SK-N-SH (cell line): ENCODE data around the gene TRIM38. TPM values are rescaled to one million over a fixed set of nuclear protein-coding genes. Genes with fewer than 3 reads are reported as not detected.

Experiments
- CTCF ChIA-PET: fragments of 300-600, 350-600 bp; formaldehyde crosslinking; extraction: SDS; loops from one replicate; lab custom pipeline; 2021; lab: Yijun Ruan, JAX
- POLR2A ChIA-PET: fragments of 350-600 bp; sonication (Branson Sonifier 250); formaldehyde crosslinking; extraction: SDS; loops from one replicate; lab custom pipeline; 2020; ENCODE audit warnings: antibody characterized with exemption, inconsistent platforms; lab: Yijun Ruan, JAX
- DNase-seq: peaks from one replicate; pipeline ENCODE4 v3.0.0; 2012
- H2AFZ ChIP-seq: fragments of 200-600 bp; sonication (generic); 2 replicates; pipeline ENCODE4 v1.8.1; 2016; ENCODE audit warnings: antibody characterized with exemption, mild to moderate bottlenecking, low read depth
- H3F3A ChIP-seq: fragments of 200-600 bp; sonication (generic); replicated peaks from 2 replicates; pipeline ENCODE3; 2016; ENCODE audit warnings: antibody characterized with exemption, mild to moderate bottlenecking; ENCODE audit not compliant: insufficient read depth
- H3K27ac ChIP-seq, 2 experiments: fragments of 200-500 bp in 1 of 2; fragments of 200-600 bp in 1 of 2; sonication (Bioruptor generic) in 1 of 2; sonication (generic), shearing (Covaris generic) in 1 of 2; 2 replicates each; pipeline versions ENCODE4 v1.5.1 to v1.6.1; 2014 to 2016; ENCODE audit warnings: low read depth in 2 of 2, inconsistent platforms in 1 of 2, low read length in 1 of 2, mild to moderate bottlenecking in 1 of 2, mixed read lengths in 1 of 2
- H3K27me3 ChIP-seq: fragments of 200-600 bp; sonication (generic), shearing (Covaris generic); 2 replicates; pipeline ENCODE4 v1.6.1; 2016; ENCODE audit warnings: mixed run types; ENCODE audit not compliant: insufficient read depth
- H3K36me3 ChIP-seq, 2 experiments: fragments of 200-500 bp in 1 of 2; fragments of 200-600 bp in 1 of 2; sonication (Bioruptor generic) in 1 of 2; sonication (generic) in 1 of 2; replicated peaks in 1 of 2; 2 replicates each; pipeline versions ENCODE3 to v1.5.1; 2014 to 2016; ENCODE audit warnings: low read length in 1 of 2, mild to moderate bottlenecking in 1 of 2; ENCODE audit not compliant: insufficient read depth in 2 of 2, control insufficient read depth in 1 of 2
- H3K4me1 ChIP-seq, 2 experiments: fragments of 200-500 bp in 1 of 2; fragments of 200-600 bp in 1 of 2; sonication (Bioruptor generic) in 1 of 2; sonication (generic), shearing (Covaris generic) in 1 of 2; 2 replicates each; pipeline versions ENCODE4 v1.5.1 to v1.6.1; 2014 to 2016; ENCODE audit warnings: low read depth in 1 of 2, low read length in 1 of 2, mixed run types in 1 of 2; ENCODE audit not compliant: insufficient read depth in 2 of 2, control insufficient read depth in 1 of 2
- H3K4me2 ChIP-seq: fragments of 200-600 bp; sonication (generic), shearing (Covaris generic); 2 replicates; pipeline ENCODE4 v1.6.1; 2017; ENCODE audit warnings: mixed run types
- H3K4me3 ChIP-seq, 2 experiments: fragments of 200-500 bp in 1 of 2; fragments of 200-600 bp in 1 of 2; sonication (Bioruptor generic) in 1 of 2; sonication (generic), shearing (Covaris generic) in 1 of 2; 2 replicates each; pipeline versions ENCODE4 v1.5.1 to v1.8.1; 2014 to 2016; ENCODE audit warnings: low read depth in 2 of 2, inconsistent platforms in 1 of 2, low read length in 1 of 2, mild to moderate bottlenecking in 1 of 2, mixed read lengths in 1 of 2, moderate library complexity in 1 of 2
- H3K79me2 ChIP-seq: fragments of 200-600 bp; sonication (generic); 2 replicates; pipeline ENCODE4 v1.8.1; 2017; ENCODE audit warnings: mild to moderate bottlenecking; ENCODE audit not compliant: insufficient read depth
- H3K9ac ChIP-seq: fragments of 200-600 bp; sonication (generic); 2 replicates; pipeline ENCODE4 v1.6.1; 2017; ENCODE audit warnings: mixed run types
- H3K9me2 ChIP-seq: fragments of 200-600 bp; sonication (generic); 2 replicates; pipeline ENCODE4 v1.6.1; 2017; ENCODE audit warnings: mixed run types
- H3K9me3 ChIP-seq: fragments of 200-600 bp; sonication (generic); 2 replicates; pipeline ENCODE4 v1.6.1; 2017; ENCODE audit warnings: mixed run types, mild to moderate bottlenecking, moderate library complexity
- H4K20me1 ChIP-seq: fragments of 200-600 bp; sonication (generic); 2 replicates; pipeline ENCODE4 v1.6.1; 2017; ENCODE audit warnings: mild to moderate bottlenecking, mixed run types; ENCODE audit not compliant: insufficient read depth
- ELF1 ChIP-seq: IDR thresholded peaks from 2 replicates; pipeline ENCODE4 v1.4.0; 2012
- EP300 ChIP-seq, 2 experiments: IDR thresholded peaks; 2 replicates each; pipeline versions ENCODE4 v1.4.0 to v1.6.1; 2012; ENCODE audit warnings: borderline replicate concordance in 1 of 2, low read depth in 1 of 2, low read length in 1 of 2
- FOXJ3 ChIP-seq: sonication (generic); formaldehyde crosslinking; IDR thresholded peaks from 2 replicates; pipeline ENCODE4 v1.5.1; 2020; ENCODE audit warnings: mild to moderate bottlenecking, missing genetic modification reagents
- GABPA ChIP-seq: IDR thresholded peaks from 2 replicates; pipeline ENCODE4 v1.4.0; 2012; ENCODE audit warnings: low read depth, mild to moderate bottlenecking
- IRF3 ChIP-seq: fragments of 150-350 bp; IDR thresholded peaks from 2 replicates; pipeline ENCODE4 v1.6.1; 2016; ENCODE audit warnings: mild to moderate bottlenecking, low read depth, low read length
- RCOR1 ChIP-seq: fragments of 150-350 bp; IDR thresholded peaks from 2 replicates; pipeline ENCODE4 v1.6.1; 2017; ENCODE audit warnings: antibody characterized with exemption, low read length
- TAF1 ChIP-seq: IDR thresholded peaks from 2 replicates; pipeline ENCODE4 v1.6.1; 2012; ENCODE audit warnings: low read depth, mild to moderate bottlenecking, low read length, moderate library complexity, borderline replicate concordance
- TCF12 ChIP-seq: IDR thresholded peaks from 2 replicates; pipeline ENCODE4 v1.4.0; 2012
- WGBS: methylation state at CpG from one replicate; pipeline ENCODE4 v1.1.6; 2017; ENCODE audit warnings: low lambda C conversion rate; 5-methylcytosine and 5-hydroxymethylcytosine counted together
- polyA plus RNA-seq, 3 experiments: library from polyadenylated mRNA; depleted of rRNA; stranded (reverse); fragments of >200 nt; gene quantifications; 2 replicates each; pipeline ENCODE4 v1.2.3, GENCODE V29; 2012
- TF ChIP-seq, protein P1 (sequence below): IDR thresholded peaks from 2 replicates; pipeline ENCODE4; 2012
- TF ChIP-seq, protein P2 (sequence below): IDR thresholded peaks from 2 replicates; pipeline ENCODE4 v1.4.0; 2012; ENCODE audit warnings: low read depth, borderline replicate concordance
- TF ChIP-seq, protein P3 (sequence below): IDR thresholded peaks from 2 replicates; pipeline ENCODE4 v1.4.0; 2012; ENCODE audit warnings: low read depth, borderline replicate concordance
- TF ChIP-seq, protein P4 (sequence below): IDR thresholded peaks from 2 replicates; pipeline ENCODE4 v1.4.0; 2012; ENCODE audit warnings: low read depth

Gene TRIM38
- polyA plus RNA-seq, 1 of the 3 experiments (the other 2 are of a cell fraction) = 0.62 TPM

DNA sequence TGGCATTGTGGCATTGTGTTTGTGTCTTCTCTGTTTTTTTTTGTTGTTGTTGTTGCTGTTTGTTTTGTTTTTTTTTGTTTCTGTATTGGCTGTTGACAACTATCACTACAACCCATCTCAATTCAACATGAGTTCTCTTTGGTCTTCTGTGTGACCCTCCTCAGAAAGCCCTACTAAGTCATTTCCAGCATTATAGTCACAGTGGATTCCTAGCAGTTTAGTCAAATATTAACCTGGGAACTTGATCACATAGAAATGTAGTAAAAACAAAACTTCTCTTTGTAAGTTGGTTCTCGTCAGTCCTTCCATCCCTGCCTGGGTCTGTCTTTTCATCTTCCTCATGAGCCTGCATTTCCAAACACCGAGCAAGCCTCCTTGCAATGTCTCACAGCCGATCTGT, 48.9 kb upstream of the TRIM38 start:
- CTCF ChIA-PET = interaction anchor here (0.9 kb wide), 1 partner anchor 196 kb away, joined by 3 read pairs; no protein-coding TSS in a partner anchor
- Histone ChIP-seq H3K4me1 (no peaks in the 10 kb centered on the region), H3K36me3 (no peaks in the 10 kb centered on the region), H2AFZ (no peak overlapping the region), H3K9ac (no peak overlapping the region), H3K27ac (no peak overlapping the region), H3K27me3 (no peaks in the 10 kb centered on the region), H3K79me2 (no peaks in the 10 kb centered on the region), H3K4me3 (no peak overlapping the region), H3K9me2 (no peaks in the 10 kb centered on the region), H3F3A (no peaks in the 10 kb centered on the region), H3K9me3 (no peaks in the 10 kb centered on the region), H3K4me2 (no peak overlapping the region), H4K20me1 (no peaks in the 10 kb centered on the region)
- DNase-seq = no peak
- POLR2A ChIA-PET = no interaction called here
- 57% methylated on average over 3 of the region's 3 CpGs for WGBS
- no peak for TF ChIP-seq TCF12
- TF ChIP-seq, protein P1, sequence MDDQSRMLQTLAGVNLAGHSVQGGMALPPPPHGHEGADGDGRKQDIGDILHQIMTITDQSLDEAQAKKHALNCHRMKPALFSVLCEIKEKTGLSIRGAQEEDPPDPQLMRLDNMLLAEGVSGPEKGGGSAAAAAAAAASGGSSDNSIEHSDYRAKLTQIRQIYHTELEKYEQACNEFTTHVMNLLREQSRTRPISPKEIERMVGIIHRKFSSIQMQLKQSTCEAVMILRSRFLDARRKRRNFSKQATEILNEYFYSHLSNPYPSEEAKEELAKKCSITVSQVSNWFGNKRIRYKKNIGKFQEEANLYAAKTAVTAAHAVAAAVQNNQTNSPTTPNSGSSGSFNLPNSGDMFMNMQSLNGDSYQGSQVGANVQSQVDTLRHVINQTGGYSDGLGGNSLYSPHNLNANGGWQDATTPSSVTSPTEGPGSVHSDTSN = no peak
- TF ChIP-seq, protein P2, sequence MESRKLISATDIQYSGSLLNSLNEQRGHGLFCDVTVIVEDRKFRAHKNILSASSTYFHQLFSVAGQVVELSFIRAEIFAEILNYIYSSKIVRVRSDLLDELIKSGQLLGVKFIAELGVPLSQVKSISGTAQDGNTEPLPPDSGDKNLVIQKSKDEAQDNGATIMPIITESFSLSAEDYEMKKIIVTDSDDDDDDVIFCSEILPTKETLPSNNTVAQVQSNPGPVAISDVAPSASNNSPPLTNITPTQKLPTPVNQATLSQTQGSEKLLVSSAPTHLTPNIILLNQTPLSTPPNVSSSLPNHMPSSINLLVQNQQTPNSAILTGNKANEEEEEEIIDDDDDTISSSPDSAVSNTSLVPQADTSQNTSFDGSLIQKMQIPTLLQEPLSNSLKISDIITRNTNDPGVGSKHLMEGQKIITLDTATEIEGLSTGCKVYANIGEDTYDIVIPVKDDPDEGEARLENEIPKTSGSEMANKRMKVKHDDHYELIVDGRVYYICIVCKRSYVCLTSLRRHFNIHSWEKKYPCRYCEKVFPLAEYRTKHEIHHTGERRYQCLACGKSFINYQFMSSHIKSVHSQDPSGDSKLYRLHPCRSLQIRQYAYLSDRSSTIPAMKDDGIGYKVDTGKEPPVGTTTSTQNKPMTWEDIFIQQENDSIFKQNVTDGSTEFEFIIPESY = no peak
- no peak for TF ChIP-seq RCOR1

DNA sequence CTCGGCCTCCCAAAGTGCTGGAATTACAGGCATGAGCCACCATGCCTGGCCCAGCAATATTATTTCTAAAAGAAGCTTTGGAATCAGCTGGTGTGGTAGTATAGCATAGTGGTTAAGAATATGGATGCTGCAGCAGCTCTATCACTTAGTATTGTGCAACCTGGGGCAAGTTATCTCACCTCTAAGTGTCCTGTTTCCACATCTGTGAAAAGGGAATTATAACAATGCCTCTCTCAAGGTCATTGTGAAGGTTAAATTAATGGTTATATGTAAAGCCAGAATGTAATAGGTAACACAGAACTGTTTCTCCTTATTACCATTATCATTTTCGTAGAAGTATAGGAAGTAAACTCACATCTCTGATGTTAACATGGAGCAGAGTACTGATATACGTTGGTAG, 46.3 kb upstream of the TRIM38 start:
- H3K9me3 ChIP-seq = no peaks in the 10 kb centered on the region
- H3K9me2 ChIP-seq = no peaks in the 10 kb centered on the region
- no peaks in the 10 kb centered on the region for H3F3A ChIP-seq
- no peak overlapping the region for H3K4me2 ChIP-seq
- TF ChIP-seq EP300 (IDR thresholded peaks at IDR 0.05; ENCODE audit: borderline replicate concordance in 1 of 2, low read depth in 1 of 2, low read length in 1 of 2) = no peak
- WGBS = 17% methylated on average over 3 of the region's 3 CpGs
- no peak for DNase-seq
- ChIA-PET CTCF (interaction anchor here (1.0 kb wide), 1 partner anchor 9 kb away, joined by 3 read pairs; no protein-coding TSS in a partner anchor), POLR2A (no interaction called here)
- no peak overlapping the region for H3K9ac ChIP-seq
- no peak overlapping the region for H2AFZ ChIP-seq
- no peaks in the 10 kb centered on the region for H4K20me1 ChIP-seq
- H3K4me3 ChIP-seq = no peak overlapping the region
- H3K27ac ChIP-seq = no peak overlapping the region
- no peaks in the 10 kb centered on the region for H3K4me1 ChIP-seq
- H3K79me2 ChIP-seq = no peaks in the 10 kb centered on the region
- H3K27me3 ChIP-seq = no peaks in the 10 kb centered on the region
- no peaks in the 10 kb centered on the region for H3K36me3 ChIP-seq

GRCh38 chr6:25916789-25917490, 45.7 kb upstream of the TRIM38 start:
- H3K27ac ChIP-seq = no peak overlapping the region
- no peaks in the 10 kb centered on the region for H3K9me2 ChIP-seq
- no peak overlapping the region for H2AFZ ChIP-seq
- no peaks in the 10 kb centered on the region for H3K9me3 ChIP-seq
- no peak overlapping the region for H3K4me2 ChIP-seq
- ChIA-PET CTCF (interaction anchor here (1.0 kb wide), 1 partner anchor 9 kb away, joined by 3 read pairs; no protein-coding TSS in a partner anchor), POLR2A (no interaction called here)
- no peak overlapping the region for H3K4me3 ChIP-seq
- no peaks in the 10 kb centered on the region for H3K27me3 ChIP-seq
- H3K79me2 ChIP-seq = no peaks in the 10 kb centered on the region
- no peak for DNase-seq
- no peaks in the 10 kb centered on the region for H3F3A ChIP-seq
- no peak overlapping the region for H3K9ac ChIP-seq
- H3K36me3 ChIP-seq = no peaks in the 10 kb centered on the region
- H4K20me1 ChIP-seq = no peaks in the 10 kb centered on the region
- no peaks in the 10 kb centered on the region for H3K4me1 ChIP-seq
- 55% methylated on average over 7 of the region's 7 CpGs for WGBS
- TF ChIP-seq IRF3 (no peak), TCF12 (no peak), TAF1 (no peak), FOXJ3 (no peak), GABPA (no peak), ELF1 (no peak)
- TF ChIP-seq, protein P3, sequence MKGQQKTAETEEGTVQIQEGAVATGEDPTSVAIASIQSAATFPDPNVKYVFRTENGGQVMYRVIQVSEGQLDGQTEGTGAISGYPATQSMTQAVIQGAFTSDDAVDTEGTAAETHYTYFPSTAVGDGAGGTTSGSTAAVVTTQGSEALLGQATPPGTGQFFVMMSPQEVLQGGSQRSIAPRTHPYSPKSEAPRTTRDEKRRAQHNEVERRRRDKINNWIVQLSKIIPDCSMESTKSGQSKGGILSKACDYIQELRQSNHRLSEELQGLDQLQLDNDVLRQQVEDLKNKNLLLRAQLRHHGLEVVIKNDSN = no peak
- TF ChIP-seq, protein P4, sequence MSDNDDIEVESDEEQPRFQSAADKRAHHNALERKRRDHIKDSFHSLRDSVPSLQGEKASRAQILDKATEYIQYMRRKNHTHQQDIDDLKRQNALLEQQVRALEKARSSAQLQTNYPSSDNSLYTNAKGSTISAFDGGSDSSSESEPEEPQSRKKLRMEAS = no peak
- TF ChIP-seq, protein P2 = no peak
